Stimulated activated CD8-positive, alpha-beta memory T cell treated with anti-CD3 and anti-CD28 coated beads, Interleukin-2, amount 100 ng/mL, for 48 hours (primary cell): ENCODE measurements around the gene PCDH17.

ENCODE experiments used
- DNase-seq, 2 donors: peaks; one replicate each; pipeline ENCODE4 v3.0.0-alpha.2; 2020; ENCODE audit warnings: low read depth in 2 of 2

PCDH17 gene

GRCh38 chr13:57636816-57637215 is 5.3 kb downstream of the PCDH17 start:
- DNase-seq = no peak

GRCh38 chr13:57637515-57637914 is 6.0 kb downstream of the PCDH17 start:
- DNase-seq = no peak

- no peak for DNase-seq
Observed at GRCh38 chr13:57638186-57638890, 6.8 kb downstream of the PCDH17 start.

- no peak for DNase-seq
Observed at GRCh38 chr13:57640607-57641006, 9.1 kb downstream of the PCDH17 start.

GRCh38 chr13:57641051-57641450 is 9.5 kb downstream of the PCDH17 start:
- no peak for DNase-seq

GRCh38 chr13:57644106-57644505 is 12.6 kb downstream of the PCDH17 start:
- DNase-seq = no peak

GRCh38 chr13:57653229-57653989 is 21.9 kb downstream of the PCDH17 start:
- DNase-seq = no peak

- DNase-seq = no peak
Observed at GRCh38 chr13:57665481-57665880, 33.9 kb downstream of the PCDH17 start.

GRCh38 chr13:57666131-57666953 is 34.8 kb downstream of the PCDH17 start:
- no peak for DNase-seq

GRCh38 chr13:57672168-57672567 is 40.6 kb downstream of the PCDH17 start:
- no peak for DNase-seq

- DNase-seq = no peak
Observed at GRCh38 chr13:57673197-57673596, 41.7 kb downstream of the PCDH17 start.

GRCh38 chr13:57675526-57675925 is 44.0 kb downstream of the PCDH17 start:
- DNase-seq = no peak

GRCh38 chr13:57680609-57681008 is 49.1 kb downstream of the PCDH17 start:
- DNase-seq = no peak

GRCh38 chr13:57682128-57682716 is 50.7 kb downstream of the PCDH17 start:
- no peak for DNase-seq

- DNase-seq = no peak
Observed at GRCh38 chr13:57698851-57699250, 67.3 kb downstream of the PCDH17 start.

- DNase-seq = no peak
Observed at GRCh38 chr13:57704031-57704430, 72.5 kb downstream of the PCDH17 start.

- no peak for DNase-seq
Observed at GRCh38 chr13:57716295-57716694, 84.8 kb downstream of the PCDH17 start.

- DNase-seq = no peak
Observed at GRCh38 chr13:57724486-57725272, 93.1 kb downstream of the PCDH17 start.

- DNase-seq = no peak
Observed at GRCh38 chr13:57725480-57725879, 93.9 kb downstream of the PCDH17 start.

GRCh38 chr13:57726981-57727380 is 95.4 kb downstream of the PCDH17 start:
- DNase-seq = no peak

- DNase-seq = no peak
Observed at GRCh38 chr13:57734306-57734705, 102.8 kb downstream of the PCDH17 start.
